Neural progenitor cell (in vitro differentiated cells): ENCODE data around the gene KDM4B. TPM values are rescaled to one million over a fixed set of nuclear protein-coding genes. Genes with fewer than 3 reads are reported as not detected.

Experiments used
- DNase-seq: peaks from one replicate; pipeline ENCODE4 v3.0.0-alpha.2; 2016; ENCODE audit warnings: low spot score
- H2AFZ ChIP-seq: fragments of 200-600 bp; sonication (generic); replicated peaks from 2 replicates; pipeline ENCODE4 v1.6.1; 2016; ENCODE audit warnings: antibody characterized with exemption
- H3F3A ChIP-seq: fragments of 200-600 bp; sonication (generic); 2 replicates; pipeline ENCODE4 v1.6.1; 2016; ENCODE audit warnings: antibody characterized with exemption, low read depth
- H3K27ac ChIP-seq: fragments of 200-600 bp; sonication (generic); 2 replicates; pipeline ENCODE4 v1.5.1; 2016; ENCODE audit warnings: mild to moderate bottlenecking
- H3K27me3 ChIP-seq: fragments of 200-600 bp; sonication (generic); 2 replicates; pipeline ENCODE4 v1.6.1; 2016; ENCODE audit warnings: mild to moderate bottlenecking, moderate library complexity
- H3K36me3 ChIP-seq: fragments of 200-600 bp; sonication (generic); 2 replicates; pipeline ENCODE4 v1.5.1; 2016
- H3K4me1 ChIP-seq: fragments of 200-600 bp; sonication (generic); 2 replicates; pipeline ENCODE4 v1.6.1; 2016; ENCODE audit warnings: mixed run types
- H3K4me2 ChIP-seq: fragments of 200-600 bp; sonication (generic); 2 replicates; pipeline ENCODE4 v1.6.1; 2016
- H3K4me3 ChIP-seq: fragments of 200-600 bp; sonication (generic); 2 replicates; pipeline ENCODE4 v1.5.1; 2016
- H3K79me2 ChIP-seq: fragments of 200-600 bp; sonication (generic); 2 replicates; pipeline ENCODE4 v1.6.1; 2016; ENCODE audit warnings: low read depth
- H3K9ac ChIP-seq: fragments of 200-600 bp; sonication (generic); 2 replicates; pipeline ENCODE4 v1.6.1; 2016
- H3K9me3 ChIP-seq: fragments of 200-600 bp; sonication (generic); 2 replicates; pipeline ENCODE4 v1.5.1; 2016; ENCODE audit warnings: low read depth
- H4K20me1 ChIP-seq: fragments of 200-600 bp; sonication (generic); 2 replicates; pipeline ENCODE4 v1.6.1; 2016; ENCODE audit warnings: low read depth
- H3K27ac Mint-ChIP-seq: 3 replicates; pipeline ENCODE4 v1.8.0; 2021; ENCODE audit warnings: mixed read lengths
- H3K27me3 Mint-ChIP-seq: 2 replicates; pipeline ENCODE4 v1.8.0; 2022; ENCODE audit warnings: low read depth, mild to moderate bottlenecking, inconsistent platforms, moderate library complexity, mixed read lengths; ENCODE audit not compliant: insufficient read depth
- H3K36me3 Mint-ChIP-seq: 3 replicates; pipeline ENCODE4 v1.8.0; 2021; ENCODE audit warnings: mixed read lengths
- H3K4me1 Mint-ChIP-seq: 3 replicates; pipeline ENCODE4 v1.8.0; 2021; ENCODE audit warnings: mixed read lengths
- H3K4me3 Mint-ChIP-seq: 3 replicates; pipeline ENCODE4 v1.8.0; 2021; ENCODE audit warnings: mild to moderate bottlenecking, moderate library complexity, mixed read lengths
- H3K9me3 Mint-ChIP-seq: 3 replicates; pipeline ENCODE4 v1.8.0; 2020; ENCODE audit warnings: mixed read lengths
- EZH2 ChIP-seq: fragments of 200-600 bp; sonication (generic); IDR thresholded peaks from 2 replicates; pipeline ENCODE4 v1.6.1; 2017; ENCODE audit warnings: antibody characterized with exemption, mild to moderate bottlenecking, moderate library complexity
- EZH2phosphoT487 ChIP-seq: fragments of 200-600 bp; sonication (generic); IDR thresholded peaks from 2 replicates; pipeline ENCODE4 v1.6.1; 2017; ENCODE audit warnings: antibody characterized with exemption
- total RNA-seq: library from RNA; depleted of rRNA; stranded (reverse); fragments of >200 nt; gene quantifications from 2 replicates; pipeline ENCODE4 v1.2.3, GENCODE V29; 2015; ENCODE audit warnings: low replicate concordance
- TF ChIP-seq, protein P1 (sequence below): fragments of 200-600 bp; sonication (generic); IDR thresholded peaks from 2 replicates; pipeline ENCODE4 v1.5.1; 2017; ENCODE audit warnings: antibody characterized with exemption, mild to moderate bottlenecking

KDM4B gene
- total RNA-seq, 1 donor from 2014 or later, result 16.0 TPM

DNA sequence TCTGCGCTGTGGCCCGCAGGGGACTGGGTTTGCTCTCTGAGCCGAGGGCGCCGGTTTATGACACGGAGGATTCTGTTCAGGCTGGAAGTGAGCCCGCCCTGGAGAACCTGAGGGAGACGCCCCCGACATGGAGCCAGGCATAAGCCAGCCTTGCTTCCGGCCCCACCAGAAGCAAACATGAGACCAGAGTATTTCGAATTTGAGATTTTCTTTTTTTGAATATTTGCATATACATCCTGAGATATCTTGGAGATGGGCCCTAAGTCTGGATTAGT lies 72.9 kb downstream of the KDM4B start:
- H4K20me1 ChIP-seq, result peaks cover 44% of the 10 kb centered on the region
- H3K36me3 Mint-ChIP-seq, result peaks cover 24% of the 10 kb centered on the region
- no peak for DNase-seq

GRCh38 chr19:5042556-5042955 lies 73.6 kb downstream of the KDM4B start:
- no peak overlapping the region for H3K9ac ChIP-seq
- Mint-ChIP-seq H3K4me1 (peaks cover 35% of the 10 kb centered on the region), H3K36me3 (peaks cover 23% of the 10 kb centered on the region), H3K4me3 (no peak overlapping the region), H3K27me3 (no peaks in the 10 kb centered on the region), H3K9me3 (no peaks in the 10 kb centered on the region), H3K27ac (no peak overlapping the region)
- H3K4me2 ChIP-seq, result no peak overlapping the region
- H3K79me2 ChIP-seq, result no peaks in the 10 kb centered on the region
- H3K4me1 ChIP-seq, result peaks cover 5% of the 10 kb centered on the region
- no peaks in the 10 kb centered on the region for H3K36me3 ChIP-seq
- H3K9me3 ChIP-seq, result no peaks in the 10 kb centered on the region
- peak; percentile 43 for DNase-seq
- H3F3A ChIP-seq, result peaks cover 9% of the 10 kb centered on the region
- peak overlapping the region; percentile 46 for H3K27ac ChIP-seq
- H2AFZ ChIP-seq, result no peak overlapping the region
- peaks cover 47% of the 10 kb centered on the region for H4K20me1 ChIP-seq
- H3K27me3 ChIP-seq, result no peaks in the 10 kb centered on the region
- no peak overlapping the region for H3K4me3 ChIP-seq
- no peak for TF ChIP-seq EZH2
- TF ChIP-seq EZH2phosphoT487, result no peak
- TF ChIP-seq, protein P1, sequence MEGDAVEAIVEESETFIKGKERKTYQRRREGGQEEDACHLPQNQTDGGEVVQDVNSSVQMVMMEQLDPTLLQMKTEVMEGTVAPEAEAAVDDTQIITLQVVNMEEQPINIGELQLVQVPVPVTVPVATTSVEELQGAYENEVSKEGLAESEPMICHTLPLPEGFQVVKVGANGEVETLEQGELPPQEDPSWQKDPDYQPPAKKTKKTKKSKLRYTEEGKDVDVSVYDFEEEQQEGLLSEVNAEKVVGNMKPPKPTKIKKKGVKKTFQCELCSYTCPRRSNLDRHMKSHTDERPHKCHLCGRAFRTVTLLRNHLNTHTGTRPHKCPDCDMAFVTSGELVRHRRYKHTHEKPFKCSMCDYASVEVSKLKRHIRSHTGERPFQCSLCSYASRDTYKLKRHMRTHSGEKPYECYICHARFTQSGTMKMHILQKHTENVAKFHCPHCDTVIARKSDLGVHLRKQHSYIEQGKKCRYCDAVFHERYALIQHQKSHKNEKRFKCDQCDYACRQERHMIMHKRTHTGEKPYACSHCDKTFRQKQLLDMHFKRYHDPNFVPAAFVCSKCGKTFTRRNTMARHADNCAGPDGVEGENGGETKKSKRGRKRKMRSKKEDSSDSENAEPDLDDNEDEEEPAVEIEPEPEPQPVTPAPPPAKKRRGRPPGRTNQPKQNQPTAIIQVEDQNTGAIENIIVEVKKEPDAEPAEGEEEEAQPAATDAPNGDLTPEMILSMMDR, result no peak

More for the DNA sequence above, 72.9 kb downstream of the KDM4B start:
- H3K4me1 ChIP-seq, result peaks cover 5% of the 10 kb centered on the region
- no peaks in the 10 kb centered on the region for H3K9me3 Mint-ChIP-seq
- no peak overlapping the region for H3K4me3 ChIP-seq
- no peaks in the 10 kb centered on the region for H3K27me3 ChIP-seq
- no peak overlapping the region for H3K27ac ChIP-seq
- H3K79me2 ChIP-seq, result no peaks in the 10 kb centered on the region
- H3K9me3 ChIP-seq, result no peaks in the 10 kb centered on the region
- no peaks in the 10 kb centered on the region for H3K36me3 ChIP-seq
- H3K4me1 Mint-ChIP-seq, result peaks cover 35% of the 10 kb centered on the region
- H3K27me3 Mint-ChIP-seq, result no peaks in the 10 kb centered on the region
- TF ChIP-seq, protein P1, result no peak
- TF ChIP-seq EZH2phosphoT487 (no peak), EZH2 (no peak)
- H3F3A ChIP-seq, result peaks cover 9% of the 10 kb centered on the region
- H3K4me2 ChIP-seq, result no peak overlapping the region
- no peak overlapping the region for H3K9ac ChIP-seq
- H2AFZ ChIP-seq, result no peak overlapping the region
- no peak overlapping the region for H3K4me3 Mint-ChIP-seq
- peak overlapping the region; percentile 82 for H3K27ac Mint-ChIP-seq

GRCh38 chr19:5045029-5045428 lies 76.1 kb downstream of the KDM4B start:
- H3K4me3 Mint-ChIP-seq, result no peak overlapping the region

GRCh38 chr19:5045956-5046338 lies 77.0 kb downstream of the KDM4B start:
- TF ChIP-seq EZH2 (no peak), EZH2phosphoT487 (no peak)
- TF ChIP-seq, protein P1, result no peak
- no peaks in the 10 kb centered on the region for H3K27me3 ChIP-seq
- H3K4me2 ChIP-seq, result no peak overlapping the region
- H3K4me1 Mint-ChIP-seq, result peaks cover 47% of the 10 kb centered on the region
- no peaks in the 10 kb centered on the region for H3K79me2 ChIP-seq
- H3K36me3 Mint-ChIP-seq, result peaks cover 24% of the 10 kb centered on the region
- H3K27ac Mint-ChIP-seq, result peak overlapping the region; percentile 57
- no peaks in the 10 kb centered on the region for H3K9me3 ChIP-seq
- H4K20me1 ChIP-seq, result peaks cover 49% of the 10 kb centered on the region
- no peaks in the 10 kb centered on the region for H3K36me3 ChIP-seq
- H3K4me3 ChIP-seq, result no peak overlapping the region
- H3K4me1 ChIP-seq, result peaks cover 10% of the 10 kb centered on the region
- no peak overlapping the region for H3K27ac ChIP-seq
- no peaks in the 10 kb centered on the region for H3K9me3 Mint-ChIP-seq
- H3K27me3 Mint-ChIP-seq, result no peaks in the 10 kb centered on the region
- DNase-seq, result no peak
- peaks cover 9% of the 10 kb centered on the region for H3F3A ChIP-seq
- H3K9ac ChIP-seq, result no peak overlapping the region
- H3K4me3 Mint-ChIP-seq, result no peak overlapping the region
- no peak overlapping the region for H2AFZ ChIP-seq

More at GRCh38 chr19:5045029-5045428, 76.1 kb downstream of the KDM4B start:
- Mint-ChIP-seq H3K36me3 (peaks cover 25% of the 10 kb centered on the region), H3K27me3 (no peaks in the 10 kb centered on the region), H3K9me3 (no peaks in the 10 kb centered on the region), H3K27ac (no peak overlapping the region), H3K4me1 (peaks cover 46% of the 10 kb centered on the region)
- no peak for TF ChIP-seq EZH2phosphoT487
- H3K4me2 ChIP-seq, result no peak overlapping the region
- no peak overlapping the region for H3K9ac ChIP-seq
- H3K27ac ChIP-seq, result no peak overlapping the region
- no peak for DNase-seq
- H3K4me3 ChIP-seq, result no peak overlapping the region
- peaks cover 10% of the 10 kb centered on the region for H3K4me1 ChIP-seq
- no peaks in the 10 kb centered on the region for H3K79me2 ChIP-seq
- H3K36me3 ChIP-seq, result no peaks in the 10 kb centered on the region
- no peaks in the 10 kb centered on the region for H3K9me3 ChIP-seq
- no peak overlapping the region for H2AFZ ChIP-seq
- H3F3A ChIP-seq, result peaks cover 9% of the 10 kb centered on the region
- no peaks in the 10 kb centered on the region for H3K27me3 ChIP-seq
- peaks cover 49% of the 10 kb centered on the region for H4K20me1 ChIP-seq
